Esophagus muscularis mucosa (tissue), 3 donors: ENCODE results near the gene GTF2H4.

Experiments used
- CTCF ChIP-seq, 3 experiments: fragments of 200-600 bp in 2 of 3; fragments of 450-650 bp in 1 of 3; sonication (generic) in 2 of 3; IDR thresholded peaks; one replicate each; pipeline ENCODE4 v1.5.1; 2017 to 2019; ENCODE audit warnings: antibody characterized with exemption in 3 of 3, mild to moderate bottlenecking in 2 of 3, moderate library complexity in 1 of 3
- POLR2A ChIP-seq: fragments of 450-650 bp; IDR thresholded peaks from one replicate; pipeline ENCODE4 v1.6.1; 2017; ENCODE audit warnings: antibody characterized with exemption, moderate library complexity, mild to moderate bottlenecking, low read depth
- POLR2AphosphoS5 ChIP-seq, 2 donors: sonication (generic); formaldehyde crosslinking; IDR thresholded peaks; one replicate each; pipeline ENCODE4 v1.6.1; 2017; ENCODE audit warnings: antibody characterized with exemption in 2 of 2

- TF ChIP-seq CTCF (IDR thresholded peaks at IDR 0.05) = no peak
- TF ChIP-seq POLR2AphosphoS5 (IDR thresholded peaks at IDR 0.05) = no peak
- TF ChIP-seq POLR2A = no peak
These were observed 17.9 kb upstream of the GTF2H4 start for GRCh38 chr6:30889921-30890645.
